Stimulated activated naive CD4-positive, alpha-beta T cell (primary cell): ENCODE results near the gene SMCHD1.

Experiments
- DNase-seq, 6 experiments: peaks; one replicate each; lab custom pipeline; 2025; lab: John Stamatoyannopoulos, UW

The SMCHD1 gene

GRCh38 chr18:2853173-2853925, 197.8 kb downstream of the SMCHD1 start:
- no peak for DNase-seq

GRCh38 chr18:2853926-2854664, 198.6 kb downstream of the SMCHD1 start:
- DNase-seq = no peak
